GM23338 (cell line): Measurements from ENCODE around the gene SCYGR2.

Experiments
- CREB1 ChIP-seq: fragments of 250-450 bp; sonication (Bioruptor Pico); IDR thresholded peaks from 2 replicates; pipeline ENCODE4 v1.5.0; 2020; ENCODE audit warnings: low read depth, mild to moderate bottlenecking, moderate library complexity
- EZH2 ChIP-seq: fragments of 200-600 bp; sonication (generic); IDR thresholded peaks from one replicate; pipeline ENCODE4 v1.8.0; 2017; ENCODE audit warnings: antibody characterized with exemption, mild to moderate bottlenecking, low read depth; ENCODE audit not compliant: unreplicated experiment
- EZH2phosphoT487 ChIP-seq: fragments of 200-600 bp; sonication (generic); IDR thresholded peaks from one replicate; pipeline ENCODE4 v1.8.1; 2018; ENCODE audit warnings: antibody characterized with exemption; ENCODE audit not compliant: unreplicated experiment
- JUNB ChIP-seq: IDR thresholded peaks from one replicate; pipeline ENCODE4 v1.6.1; 2016; ENCODE audit warnings: antibody characterized with exemption; ENCODE audit not compliant: unreplicated experiment
- NANOG ChIP-seq: IDR thresholded peaks from 2 replicates; pipeline ENCODE4 v1.6.1; 2016; ENCODE audit warnings: antibody characterized with exemption, borderline replicate concordance
- POLR2AphosphoS5 ChIP-seq: IDR thresholded peaks from 2 replicates; pipeline ENCODE4 v1.6.1; 2016; ENCODE audit warnings: antibody characterized with exemption, low read depth
- REST ChIP-seq: IDR thresholded peaks from one replicate; pipeline ENCODE4 v1.6.1; 2018; ENCODE audit warnings: antibody characterized with exemption; ENCODE audit not compliant: unreplicated experiment
- TF ChIP-seq, protein P1 (sequence below), 2 experiments: fragments of 200-600 bp in 1 of 2; sonication (generic) in 1 of 2; conservative IDR thresholded peaks; 2 replicates each; pipeline versions ENCODE4 v1.5.1 to v1.6.1; 2016 to 2017; ENCODE audit warnings: antibody characterized with exemption in 2 of 2, low read depth in 2 of 2, mild to moderate bottlenecking in 2 of 2, moderate library complexity in 1 of 2

GRCh38 chr2:227565080-227565479, 33.6 kb upstream of the SCYGR2 start:
- TF ChIP-seq, protein P1, sequence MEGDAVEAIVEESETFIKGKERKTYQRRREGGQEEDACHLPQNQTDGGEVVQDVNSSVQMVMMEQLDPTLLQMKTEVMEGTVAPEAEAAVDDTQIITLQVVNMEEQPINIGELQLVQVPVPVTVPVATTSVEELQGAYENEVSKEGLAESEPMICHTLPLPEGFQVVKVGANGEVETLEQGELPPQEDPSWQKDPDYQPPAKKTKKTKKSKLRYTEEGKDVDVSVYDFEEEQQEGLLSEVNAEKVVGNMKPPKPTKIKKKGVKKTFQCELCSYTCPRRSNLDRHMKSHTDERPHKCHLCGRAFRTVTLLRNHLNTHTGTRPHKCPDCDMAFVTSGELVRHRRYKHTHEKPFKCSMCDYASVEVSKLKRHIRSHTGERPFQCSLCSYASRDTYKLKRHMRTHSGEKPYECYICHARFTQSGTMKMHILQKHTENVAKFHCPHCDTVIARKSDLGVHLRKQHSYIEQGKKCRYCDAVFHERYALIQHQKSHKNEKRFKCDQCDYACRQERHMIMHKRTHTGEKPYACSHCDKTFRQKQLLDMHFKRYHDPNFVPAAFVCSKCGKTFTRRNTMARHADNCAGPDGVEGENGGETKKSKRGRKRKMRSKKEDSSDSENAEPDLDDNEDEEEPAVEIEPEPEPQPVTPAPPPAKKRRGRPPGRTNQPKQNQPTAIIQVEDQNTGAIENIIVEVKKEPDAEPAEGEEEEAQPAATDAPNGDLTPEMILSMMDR (conservative IDR thresholded peaks at IDR 0.05; ENCODE audit: low read depth in 2 of 2): no peak
- TF ChIP-seq EZH2 (no peak), EZH2phosphoT487 (no peak), NANOG (no peak), REST (no peak), CREB1 (no peak), POLR2AphosphoS5 (no peak), JUNB (no peak)
